IMR-90 (cell line): ENCODE measurements around the gene BMP3. TPM values are rescaled to one million over a fixed set of nuclear protein-coding genes. Genes with fewer than 3 reads are reported as not detected.

ENCODE experiments used
- ATAC-seq: fragments of 200-7000 bp; cut with Tn5 transposase; 2 replicates; pipeline ENCODE4 v1.9.1; 2020; ENCODE audit warnings: low read depth, mild to moderate bottlenecking, moderate library complexity
- BruUV-seq: library from RNA; stranded (reverse); fragments of 400-500 nt; replicated peaks from 2 replicates; lab custom pipeline; 2021; lab: Mats Ljungman, UMichigan
- CTCF ChIA-PET: fragments of 300-600 bp; formaldehyde crosslinking; extraction: SDS; loops from one replicate; lab custom pipeline; 2021; ENCODE audit warnings: antibody characterized with exemption; lab: Yijun Ruan, JAX
- POLR2A ChIA-PET: fragments of 300-600 bp; sonication (Branson Sonifier 250); formaldehyde crosslinking; loops from one replicate; lab custom pipeline; 2022; ENCODE audit warnings: antibody characterized with exemption; ENCODE audit not compliant: unreplicated experiment; lab: Charles Lee
- DNase-seq: peaks from one replicate; pipeline ENCODE4 v3.0.0; 2013
- H2AFZ ChIP-seq: replicated peaks from 2 replicates; pipeline ENCODE3; 2013; ENCODE audit warnings: low read length, mild to moderate bottlenecking; ENCODE audit not compliant: poor library complexity
- H2AK5ac ChIP-seq: 2 replicates; pipeline ENCODE4 v1.6.1; 2013; ENCODE audit warnings: low read depth, low read length, inconsistent platforms
- H2AK9ac ChIP-seq: replicated peaks from 2 replicates; pipeline ENCODE3; 2013; ENCODE audit warnings: mild to moderate bottlenecking, low read depth, low read length, moderate library complexity; ENCODE audit not compliant: poor library complexity
- H2BK120ac ChIP-seq: 2 replicates; pipeline ENCODE4 v1.6.1; 2013; ENCODE audit warnings: low read depth, low read length, inconsistent platforms
- H2BK15ac ChIP-seq: 3 replicates; pipeline ENCODE4 v1.6.1; 2013; ENCODE audit warnings: low read depth, low read length, inconsistent platforms
- H2BK20ac ChIP-seq: 2 replicates; pipeline ENCODE4 v1.6.1; 2013; ENCODE audit warnings: low read depth, mild to moderate bottlenecking, inconsistent platforms, low read length, moderate library complexity
- H2BK5ac ChIP-seq: 2 replicates; pipeline ENCODE4 v1.6.1; 2013; ENCODE audit warnings: mild to moderate bottlenecking, low read depth, low read length, inconsistent platforms; ENCODE audit not compliant: poor library complexity, severe bottlenecking
- H3K14ac ChIP-seq: replicated peaks from 2 replicates; pipeline ENCODE4 v1.6.1; 2013; ENCODE audit warnings: low read depth, low read length, inconsistent platforms
- H3K18ac ChIP-seq: 2 replicates; pipeline ENCODE4 v1.6.1; 2013; ENCODE audit warnings: low read depth, low read length, control low read depth
- H3K23ac ChIP-seq: 2 replicates; pipeline ENCODE4 v1.6.1; 2013; ENCODE audit warnings: low read depth, low read length, inconsistent platforms
- H3K27ac ChIP-seq: 2 replicates; pipeline ENCODE4 v1.5.1; 2013; ENCODE audit warnings: mild to moderate bottlenecking, control low read depth, low read length; ENCODE audit not compliant: insufficient read depth
- H3K27me3 ChIP-seq: 2 replicates; pipeline ENCODE4 v1.6.1; 2013; ENCODE audit warnings: low read length; ENCODE audit not compliant: control insufficient read depth, insufficient read depth
- H3K36me3 ChIP-seq: 2 replicates; pipeline ENCODE4 v1.6.1; 2013; ENCODE audit warnings: low read length, mixed read lengths; ENCODE audit not compliant: control insufficient read depth, insufficient read depth
- H3K4ac ChIP-seq: 2 replicates; pipeline ENCODE4 v1.6.1; 2013; ENCODE audit warnings: low read depth, low read length, inconsistent platforms
- H3K4me1 ChIP-seq: 2 replicates; pipeline ENCODE4 v1.6.1; 2013; ENCODE audit warnings: low read length, mixed read lengths; ENCODE audit not compliant: control insufficient read depth, insufficient read depth
- H3K4me2 ChIP-seq: 2 replicates; pipeline ENCODE4 v1.6.1; 2013; ENCODE audit warnings: low read depth, mild to moderate bottlenecking, control low read depth, low read length, moderate library complexity
- H3K4me3 ChIP-seq: 2 replicates; pipeline ENCODE4 v1.5.1; 2013; ENCODE audit warnings: low read depth, mild to moderate bottlenecking, control low read depth, low read length, moderate library complexity; ENCODE audit not compliant: insufficient read depth
- H3K56ac ChIP-seq: 2 replicates; pipeline ENCODE4 v1.6.1; 2013; ENCODE audit warnings: low read length, inconsistent platforms; ENCODE audit not compliant: insufficient read depth; ENCODE audit errors: extremely low read depth
- H3K79me1 ChIP-seq, 2 experiments: 2 replicates each; pipeline ENCODE4 v1.6.1; 2013; ENCODE audit warnings: low read length in 2 of 2, inconsistent platforms in 1 of 2, low read depth in 1 of 2
- H3K9ac ChIP-seq: 2 replicates; pipeline ENCODE4 v1.6.1; 2013; ENCODE audit warnings: low read depth, low read length, control low read depth
- H3K9me1 ChIP-seq: 2 replicates; pipeline ENCODE4 v1.6.1; 2013; ENCODE audit warnings: low read length, inconsistent platforms; ENCODE audit not compliant: insufficient read depth
- H3K9me3 ChIP-seq: 2 replicates; pipeline ENCODE4 v1.6.1; 2013; ENCODE audit warnings: low read length; ENCODE audit not compliant: control insufficient read depth, insufficient read depth
- H4K20me1 ChIP-seq: 2 replicates; pipeline ENCODE4 v1.6.1; 2013; ENCODE audit warnings: low read length, inconsistent platforms; ENCODE audit not compliant: insufficient read depth
- H4K5ac ChIP-seq: 2 replicates; pipeline ENCODE4 v1.6.1; 2013; ENCODE audit warnings: mild to moderate bottlenecking, low read depth, low read length, control low read depth
- H4K8ac ChIP-seq, 2 experiments: 2 replicates each; pipeline ENCODE4 v1.6.1; 2013; ENCODE audit warnings: low read depth in 2 of 2, low read length in 2 of 2, control low read depth in 1 of 2, inconsistent platforms in 1 of 2
- H4K91ac ChIP-seq: 2 replicates; pipeline ENCODE4 v1.6.1; 2013; ENCODE audit warnings: low read depth, low read length, inconsistent platforms; ENCODE audit not compliant: insufficient read depth
- BHLHE40 ChIP-seq: fragments of 150-350 bp; IDR thresholded peaks from 2 replicates; pipeline ENCODE4 v1.6.1; 2016; ENCODE audit warnings: mild to moderate bottlenecking, low read depth, low read length
- CEBPB ChIP-seq: IDR thresholded peaks from 2 replicates; pipeline ENCODE4 v1.6.1; 2012; ENCODE audit warnings: low read depth, low read length, improper control_type of control experiment
- CHD1 ChIP-seq: IDR thresholded peaks from 2 replicates; pipeline ENCODE4 v1.6.1; 2012; ENCODE audit warnings: low read depth, low read length, improper control_type of control experiment
- MAFK ChIP-seq: IDR thresholded peaks from 2 replicates; pipeline ENCODE4 v1.6.1; 2012; ENCODE audit warnings: low read depth, low read length, improper control_type of control experiment
- MAZ ChIP-seq: IDR thresholded peaks from 2 replicates; pipeline ENCODE4 v1.6.1; 2012; ENCODE audit warnings: low read depth, mild to moderate bottlenecking, low read length, improper control_type of control experiment, moderate library complexity, borderline replicate concordance
- MXI1 ChIP-seq: IDR thresholded peaks from 2 replicates; pipeline ENCODE4 v1.6.1; 2012; ENCODE audit warnings: low read depth, mild to moderate bottlenecking, low read length, moderate library complexity, borderline replicate concordance
- RAD21 ChIP-seq: IDR thresholded peaks from 2 replicates; pipeline ENCODE4 v1.6.1; 2012; ENCODE audit warnings: low read length, improper control_type of control experiment
- RCOR1 ChIP-seq: IDR thresholded peaks from 2 replicates; pipeline ENCODE4 v1.6.1; 2012; ENCODE audit warnings: mild to moderate bottlenecking, low read length, improper control_type of control experiment; ENCODE audit not compliant: insufficient replicate concordance
- RFX5 ChIP-seq: IDR thresholded peaks from 2 replicates; pipeline ENCODE4 v1.8.0; 2012; ENCODE audit warnings: low read depth, mild to moderate bottlenecking, low read length, moderate library complexity
- dilution Hi-C: fragments of 300-500 bp; cut with HindIII; formaldehyde crosslinking; loops from one replicate; pipeline ENCODE4 v1.14.3; 2018; ENCODE audit warnings: low sequenced_read_pairs; ENCODE audit not compliant: unreplicated experiment
- in situ Hi-C: fragments of 300-500 bp; cut with MboI; formaldehyde crosslinking; loops from 3 replicates; pipeline ENCODE4 v1.14.3; 2019; ENCODE audit warnings: low sequenced_read_pairs, inconsistent platforms, mixed read lengths
- intact Hi-C: fragments of 100-400 bp; cut with micrococcal nuclease; formaldehyde crosslinking; loops from 2 replicates; pipeline ENCODE4 v1.10.0; 2022
- polyA plus RNA-seq, 3 experiments: library from polyadenylated mRNA; depleted of rRNA; stranded (reverse); fragments of >200 nt; gene quantifications; 2 replicates each; pipeline ENCODE4 v1.2.3, GENCODE V29; 2012; ENCODE audit warnings: low replicate concordance in 1 of 3
- total RNA-seq: library from RNA; depleted of rRNA; stranded (reverse); fragments of >200 nt; gene quantifications from 2 replicates; pipeline ENCODE4 v1.2.3, GENCODE V29; 2012
- TF ChIP-seq, protein P1 (sequence below): conservative IDR thresholded peaks from 2 replicates; pipeline ENCODE4 v1.5.1; 2012; ENCODE audit warnings: mild to moderate bottlenecking, low read depth, low read length, improper control_type of control experiment
- TF ChIP-seq, protein P2 (sequence below): fragments of 150-350 bp; IDR thresholded peaks from 2 replicates; pipeline ENCODE4 v1.6.1; 2016; ENCODE audit warnings: low read depth, mild to moderate bottlenecking, low read length, moderate library complexity, borderline replicate concordance
- TF ChIP-seq, protein P3 (sequence below): fragments of 150-350 bp; IDR thresholded peaks from 2 replicates; pipeline ENCODE4 v1.6.1; 2017; ENCODE audit warnings: mild to moderate bottlenecking, antibody characterized with exemption, low read length, low read depth

BMP3 gene
- total and polyA plus RNA-seq, 2 of the 4 experiments (the other 2 are of a cell fraction) = under 0.01 to 0.10 TPM

DNA sequence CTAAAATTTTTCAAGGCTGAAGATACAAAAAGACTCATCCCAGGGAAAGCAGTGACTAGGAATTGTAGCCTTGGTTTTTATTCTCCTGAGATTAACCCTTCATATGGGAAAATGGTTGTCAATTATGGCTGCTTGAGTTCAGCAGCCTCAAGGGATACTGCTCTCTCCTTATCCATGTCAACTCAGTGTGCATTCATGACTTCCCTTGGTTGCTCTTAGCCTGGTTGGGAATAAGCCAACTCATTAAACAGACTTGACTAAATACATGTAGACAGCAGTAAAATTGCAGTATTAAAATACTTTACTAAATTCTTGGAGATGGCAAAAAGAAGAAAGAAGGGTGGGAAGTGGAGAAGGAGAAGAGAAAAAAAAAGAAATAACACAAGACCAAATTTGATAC, 44.5 kb upstream of the BMP3 start:
- ATAC-seq = no peak
- Histone ChIP-seq H3K4me2 (no peak overlapping the region), H3K4me3 (no peak overlapping the region), H2BK15ac (no peak overlapping the region), H3K23ac (no peak overlapping the region), H2AK9ac (no peak overlapping the region), H2AFZ (no peak overlapping the region), H2BK120ac (no peak overlapping the region), H4K5ac (no peak overlapping the region), H3K9me1 (no peaks in the 10 kb centered on the region), H3K9me3 (no peaks in the 10 kb centered on the region), H3K79me1 (no peaks in the 10 kb centered on the region), H3K4me1 (no peaks in the 10 kb centered on the region), H2AK5ac (no peak overlapping the region), H4K91ac (no peak overlapping the region), H2BK20ac (no peak overlapping the region), H3K4ac (no peak overlapping the region), H2BK5ac (no peak overlapping the region), H3K9ac (no peak overlapping the region), H3K27ac (no peak overlapping the region), H3K27me3 (peaks cover 3% of the 10 kb centered on the region), H4K20me1 (no peaks in the 10 kb centered on the region), H3K56ac (no peak overlapping the region), H3K36me3 (no peaks in the 10 kb centered on the region), H3K14ac (no peak overlapping the region), H3K18ac (no peak overlapping the region), H4K8ac (no peak overlapping the region)
- intact Hi-C loops (no loop called here), dilution Hi-C loops (loop anchor here (25.0 kb wide), 1 partner anchor 624 kb away; no protein-coding TSS in a partner anchor), in situ Hi-C loops (no loop called here)
- BruUV-seq = no TSS peak
- DNase-seq = no peak
- TF ChIP-seq MAZ (no peak), CHD1 (no peak), RAD21 (no peak), CEBPB (no peak), RFX5 (no peak), MAFK (no peak), RCOR1 (no peak), BHLHE40 (no peak), MXI1 (no peak)
- TF ChIP-seq, protein P1, sequence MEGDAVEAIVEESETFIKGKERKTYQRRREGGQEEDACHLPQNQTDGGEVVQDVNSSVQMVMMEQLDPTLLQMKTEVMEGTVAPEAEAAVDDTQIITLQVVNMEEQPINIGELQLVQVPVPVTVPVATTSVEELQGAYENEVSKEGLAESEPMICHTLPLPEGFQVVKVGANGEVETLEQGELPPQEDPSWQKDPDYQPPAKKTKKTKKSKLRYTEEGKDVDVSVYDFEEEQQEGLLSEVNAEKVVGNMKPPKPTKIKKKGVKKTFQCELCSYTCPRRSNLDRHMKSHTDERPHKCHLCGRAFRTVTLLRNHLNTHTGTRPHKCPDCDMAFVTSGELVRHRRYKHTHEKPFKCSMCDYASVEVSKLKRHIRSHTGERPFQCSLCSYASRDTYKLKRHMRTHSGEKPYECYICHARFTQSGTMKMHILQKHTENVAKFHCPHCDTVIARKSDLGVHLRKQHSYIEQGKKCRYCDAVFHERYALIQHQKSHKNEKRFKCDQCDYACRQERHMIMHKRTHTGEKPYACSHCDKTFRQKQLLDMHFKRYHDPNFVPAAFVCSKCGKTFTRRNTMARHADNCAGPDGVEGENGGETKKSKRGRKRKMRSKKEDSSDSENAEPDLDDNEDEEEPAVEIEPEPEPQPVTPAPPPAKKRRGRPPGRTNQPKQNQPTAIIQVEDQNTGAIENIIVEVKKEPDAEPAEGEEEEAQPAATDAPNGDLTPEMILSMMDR = no peak
- TF ChIP-seq, protein P2, sequence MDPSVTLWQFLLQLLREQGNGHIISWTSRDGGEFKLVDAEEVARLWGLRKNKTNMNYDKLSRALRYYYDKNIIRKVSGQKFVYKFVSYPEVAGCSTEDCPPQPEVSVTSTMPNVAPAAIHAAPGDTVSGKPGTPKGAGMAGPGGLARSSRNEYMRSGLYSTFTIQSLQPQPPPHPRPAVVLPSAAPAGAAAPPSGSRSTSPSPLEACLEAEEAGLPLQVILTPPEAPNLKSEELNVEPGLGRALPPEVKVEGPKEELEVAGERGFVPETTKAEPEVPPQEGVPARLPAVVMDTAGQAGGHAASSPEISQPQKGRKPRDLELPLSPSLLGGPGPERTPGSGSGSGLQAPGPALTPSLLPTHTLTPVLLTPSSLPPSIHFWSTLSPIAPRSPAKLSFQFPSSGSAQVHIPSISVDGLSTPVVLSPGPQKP = no peak
- TF ChIP-seq, protein P3, sequence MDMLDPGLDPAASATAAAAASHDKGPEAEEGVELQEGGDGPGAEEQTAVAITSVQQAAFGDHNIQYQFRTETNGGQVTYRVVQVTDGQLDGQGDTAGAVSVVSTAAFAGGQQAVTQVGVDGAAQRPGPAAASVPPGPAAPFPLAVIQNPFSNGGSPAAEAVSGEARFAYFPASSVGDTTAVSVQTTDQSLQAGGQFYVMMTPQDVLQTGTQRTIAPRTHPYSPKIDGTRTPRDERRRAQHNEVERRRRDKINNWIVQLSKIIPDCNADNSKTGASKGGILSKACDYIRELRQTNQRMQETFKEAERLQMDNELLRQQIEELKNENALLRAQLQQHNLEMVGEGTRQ = no peak
- CTCF ChIA-PET = interaction anchor here (1.5 kb wide), 1 partner anchor 620 kb away, joined by 7 read pairs; no protein-coding TSS in a partner anchor
- POLR2A ChIA-PET = no interaction called here
